Neural cell (in vitro differentiated cells): ENCODE data around the gene FHOD1. TPM values are rescaled to one million over a fixed set of nuclear protein-coding genes. Genes with fewer than 3 reads are reported as not detected.

Source experiments
- H2AFZ ChIP-seq: fragments of 200-600, 300-800 bp; sonication (generic), shearing (Covaris generic); 2 replicates; pipeline ENCODE4 v1.6.0; 2014; ENCODE audit warnings: low read depth, mild to moderate bottlenecking, antibody characterized with exemption, low read length, moderate library complexity
- H3F3A ChIP-seq: fragments of 200-600 bp; shearing (Covaris generic); 2 replicates; pipeline ENCODE4 v1.6.1; 2016; ENCODE audit warnings: mild to moderate bottlenecking, moderate library complexity, mixed read lengths, antibody characterized with exemption, low read length; ENCODE audit not compliant: insufficient read depth, poor library complexity, severe bottlenecking
- H3K27ac ChIP-seq: fragments of 200-600, 300-800 bp; sonication (generic), shearing (Covaris generic); 2 replicates; pipeline ENCODE4 v1.5.1; 2014; ENCODE audit warnings: mild to moderate bottlenecking, low read length, moderate library complexity
- H3K27me3 ChIP-seq: fragments of 300-800, 200-600 bp; sonication (generic), shearing (Covaris generic); 2 replicates; pipeline ENCODE4 v1.6.0; 2014; ENCODE audit warnings: mild to moderate bottlenecking, low read depth, low read length, moderate library complexity; ENCODE audit not compliant: insufficient read depth
- H3K36me3 ChIP-seq: fragments of 300-800, 200-600 bp; sonication (generic), shearing (Covaris generic); 2 replicates; pipeline ENCODE4 v1.5.1; 2014; ENCODE audit warnings: mild to moderate bottlenecking, antibody characterized with exemption, low read length, moderate library complexity; ENCODE audit not compliant: insufficient read depth
- H3K4me2 ChIP-seq: fragments of 300-800, 200-600 bp; sonication (generic), shearing (Covaris generic); 2 replicates; pipeline ENCODE4 v1.6.0; 2014; ENCODE audit warnings: mild to moderate bottlenecking, low read length
- H3K4me3 ChIP-seq: fragments of 300-800, 200-600 bp; sonication (generic), shearing (Covaris generic); 2 replicates; pipeline ENCODE4 v1.5.1; 2014; ENCODE audit warnings: mild to moderate bottlenecking, low read length, moderate library complexity
- H3K79me2 ChIP-seq: fragments of 200-600 bp; shearing (Covaris generic); replicated peaks from 2 replicates; pipeline ENCODE4 v1.6.0; 2014; ENCODE audit warnings: mild to moderate bottlenecking, low read length, moderate library complexity; ENCODE audit not compliant: insufficient read depth
- H3K9ac ChIP-seq: fragments of 300-800, 200-600 bp; sonication (generic), shearing (Covaris generic); 2 replicates; pipeline ENCODE4 v1.6.1; 2016; ENCODE audit warnings: mild to moderate bottlenecking, low read length, mixed read lengths
- H3K9me2 ChIP-seq: fragments of 200-600 bp; shearing (Covaris generic); 2 replicates; pipeline ENCODE4 v1.6.1; 2016; ENCODE audit warnings: mild to moderate bottlenecking, low read length, mixed read lengths; ENCODE audit not compliant: insufficient read depth
- H3K9me3 ChIP-seq: fragments of 200-600, 300-800 bp; sonication (generic), shearing (Covaris generic); 2 replicates; pipeline ENCODE4 v1.6.1; 2016; ENCODE audit warnings: mild to moderate bottlenecking, mixed run types, low read length, moderate library complexity, mixed read lengths
- H4K20me1 ChIP-seq: fragments of 200-600 bp; shearing (Covaris generic); 2 replicates; pipeline ENCODE4 v1.6.1; 2016; ENCODE audit warnings: mild to moderate bottlenecking, mixed run types; ENCODE audit not compliant: insufficient read depth
- EP300 ChIP-seq: fragments of 450-650 bp; conservative IDR thresholded peaks from 2 replicates; pipeline ENCODE4 v1.6.1; 2014; ENCODE audit warnings: antibody characterized with exemption, mild to moderate bottlenecking, moderate library complexity; ENCODE audit not compliant: poor library complexity, severe bottlenecking
- EZH2 ChIP-seq: fragments of 200-600, 300-800 bp; shearing (Covaris generic), sonication (generic); IDR thresholded peaks from 2 replicates; pipeline ENCODE4 v1.6.1; 2014; ENCODE audit warnings: antibody characterized with exemption, low read length, borderline replicate concordance, mild to moderate bottlenecking; ENCODE audit not compliant: insufficient read depth, poor library complexity, severe bottlenecking
- MXI1 ChIP-seq: fragments of 450-650 bp; conservative IDR thresholded peaks from 2 replicates; pipeline ENCODE4 v1.6.1; 2014; ENCODE audit warnings: antibody characterized with exemption, mild to moderate bottlenecking; ENCODE audit not compliant: poor library complexity, severe bottlenecking
- POLR2AphosphoS5 ChIP-seq: IDR thresholded peaks from 2 replicates; pipeline ENCODE4 v1.6.1; 2012
- RAD21 ChIP-seq: fragments of 450-650 bp; conservative IDR thresholded peaks from 2 replicates; pipeline ENCODE4 v1.6.1; 2014; ENCODE audit warnings: antibody characterized with exemption, mild to moderate bottlenecking, moderate library complexity
- SMC3 ChIP-seq: fragments of 450-650 bp; conservative IDR thresholded peaks from 2 replicates; pipeline ENCODE4 v1.6.1; 2014; ENCODE audit warnings: antibody characterized with exemption, mild to moderate bottlenecking, moderate library complexity; ENCODE audit not compliant: poor library complexity
- TAF1 ChIP-seq: IDR thresholded peaks from 2 replicates; pipeline ENCODE4 v1.6.1; 2012; ENCODE audit warnings: low read depth
- polyA plus RNA-seq: library from polyadenylated mRNA; depleted of rRNA; stranded (reverse); fragments of >200 nt; gene quantifications from 2 replicates; pipeline ENCODE4 v1.2.3, GENCODE V29; 2014
- TF ChIP-seq, protein P1 (sequence below): fragments of 450-650 bp; IDR thresholded peaks from 2 replicates; pipeline ENCODE4 v1.5.1; 2014; ENCODE audit warnings: antibody characterized with exemption, mild to moderate bottlenecking, moderate library complexity; ENCODE audit not compliant: poor library complexity, severe bottlenecking
- TF ChIP-seq, protein P2 (sequence below): IDR thresholded peaks from 2 replicates; pipeline ENCODE4 v1.6.1; 2012; ENCODE audit warnings: borderline replicate concordance

Gene FHOD1
- polyA plus RNA-seq, 1 donor from 2014 or later = 6.3 TPM

DNA sequence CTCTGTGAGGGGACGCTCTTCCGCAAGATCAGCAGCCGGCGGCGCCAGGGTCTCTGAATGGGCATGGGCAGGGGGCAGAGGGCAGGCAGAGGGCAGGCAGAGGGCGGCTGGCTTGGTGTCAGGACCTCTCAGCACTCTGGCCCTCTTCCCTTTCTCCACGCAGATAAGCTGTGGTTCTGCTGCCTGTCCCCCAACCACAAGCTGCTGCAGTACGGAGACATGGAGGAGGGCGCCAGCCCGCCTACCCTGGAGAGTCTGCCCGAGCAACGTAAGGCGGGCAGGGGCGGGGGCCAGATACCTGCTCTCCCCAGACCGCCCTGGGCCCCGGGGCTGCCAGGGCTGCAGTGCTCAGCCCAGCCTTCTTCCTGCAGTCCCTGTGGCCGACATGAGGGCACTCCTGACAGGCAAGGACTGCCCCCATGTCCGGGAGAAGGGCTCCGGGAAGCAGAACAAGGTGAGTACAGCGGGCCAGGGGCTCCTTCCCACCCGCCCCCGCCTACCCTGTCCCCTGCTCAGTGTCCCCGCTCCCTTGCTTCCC is 44.3 kb downstream of the FHOD1 start:
- no peak overlapping the region for H2AFZ ChIP-seq
- no peaks in the 10 kb centered on the region for H3K36me3 ChIP-seq
- H4K20me1 ChIP-seq = no peaks in the 10 kb centered on the region
- H3K4me2 ChIP-seq = no peak overlapping the region
- no peak overlapping the region for H3K4me3 ChIP-seq
- H3K79me2 ChIP-seq = no peaks in the 10 kb centered on the region
- H3K27me3 ChIP-seq = no peaks in the 10 kb centered on the region
- no peaks in the 10 kb centered on the region for H3F3A ChIP-seq
- H3K9ac ChIP-seq = no peak overlapping the region
- H3K9me3 ChIP-seq = no peaks in the 10 kb centered on the region
- H3K9me2 ChIP-seq = no peaks in the 10 kb centered on the region
- no peak overlapping the region for H3K27ac ChIP-seq
- TF ChIP-seq POLR2AphosphoS5 (no peak), TAF1 (no peak)

DNA sequence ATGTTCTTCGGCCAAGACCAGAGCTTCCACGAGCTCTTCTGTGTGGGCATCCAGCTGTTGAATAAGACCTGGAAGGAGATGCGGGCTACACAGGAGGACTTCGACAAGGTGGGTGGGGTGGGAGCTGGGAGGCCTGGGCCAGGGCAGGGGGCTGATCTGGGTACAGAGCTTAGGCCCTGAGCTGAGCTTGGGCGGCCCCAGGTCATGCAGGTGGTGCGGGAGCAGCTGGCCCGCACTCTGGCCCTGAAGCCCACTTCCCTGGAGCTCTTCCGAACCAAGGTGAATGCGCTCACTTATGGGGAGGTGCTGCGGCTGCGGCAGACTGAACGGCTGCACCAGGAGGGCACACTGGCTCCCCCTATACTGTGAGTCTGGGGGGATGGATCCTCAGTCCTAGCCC is 44.9 kb downstream of the FHOD1 start:
- Histone ChIP-seq H3K9me2 (no peaks in the 10 kb centered on the region), H4K20me1 (no peaks in the 10 kb centered on the region), H3K9me3 (no peaks in the 10 kb centered on the region), H3K4me3 (no peak overlapping the region), H2AFZ (no peak overlapping the region), H3K27ac (no peak overlapping the region), H3K79me2 (no peaks in the 10 kb centered on the region), H3K9ac (no peak overlapping the region), H3K4me2 (no peak overlapping the region), H3K27me3 (no peaks in the 10 kb centered on the region), H3K36me3 (no peaks in the 10 kb centered on the region), H3F3A (no peaks in the 10 kb centered on the region)
- TF ChIP-seq RAD21 (no peak), POLR2AphosphoS5 (no peak), TAF1 (no peak), MXI1 (no peak), EP300 (no peak), EZH2 (no peak), SMC3 (no peak)
- TF ChIP-seq, protein P1, sequence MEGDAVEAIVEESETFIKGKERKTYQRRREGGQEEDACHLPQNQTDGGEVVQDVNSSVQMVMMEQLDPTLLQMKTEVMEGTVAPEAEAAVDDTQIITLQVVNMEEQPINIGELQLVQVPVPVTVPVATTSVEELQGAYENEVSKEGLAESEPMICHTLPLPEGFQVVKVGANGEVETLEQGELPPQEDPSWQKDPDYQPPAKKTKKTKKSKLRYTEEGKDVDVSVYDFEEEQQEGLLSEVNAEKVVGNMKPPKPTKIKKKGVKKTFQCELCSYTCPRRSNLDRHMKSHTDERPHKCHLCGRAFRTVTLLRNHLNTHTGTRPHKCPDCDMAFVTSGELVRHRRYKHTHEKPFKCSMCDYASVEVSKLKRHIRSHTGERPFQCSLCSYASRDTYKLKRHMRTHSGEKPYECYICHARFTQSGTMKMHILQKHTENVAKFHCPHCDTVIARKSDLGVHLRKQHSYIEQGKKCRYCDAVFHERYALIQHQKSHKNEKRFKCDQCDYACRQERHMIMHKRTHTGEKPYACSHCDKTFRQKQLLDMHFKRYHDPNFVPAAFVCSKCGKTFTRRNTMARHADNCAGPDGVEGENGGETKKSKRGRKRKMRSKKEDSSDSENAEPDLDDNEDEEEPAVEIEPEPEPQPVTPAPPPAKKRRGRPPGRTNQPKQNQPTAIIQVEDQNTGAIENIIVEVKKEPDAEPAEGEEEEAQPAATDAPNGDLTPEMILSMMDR = no peak
- TF ChIP-seq, protein P2, sequence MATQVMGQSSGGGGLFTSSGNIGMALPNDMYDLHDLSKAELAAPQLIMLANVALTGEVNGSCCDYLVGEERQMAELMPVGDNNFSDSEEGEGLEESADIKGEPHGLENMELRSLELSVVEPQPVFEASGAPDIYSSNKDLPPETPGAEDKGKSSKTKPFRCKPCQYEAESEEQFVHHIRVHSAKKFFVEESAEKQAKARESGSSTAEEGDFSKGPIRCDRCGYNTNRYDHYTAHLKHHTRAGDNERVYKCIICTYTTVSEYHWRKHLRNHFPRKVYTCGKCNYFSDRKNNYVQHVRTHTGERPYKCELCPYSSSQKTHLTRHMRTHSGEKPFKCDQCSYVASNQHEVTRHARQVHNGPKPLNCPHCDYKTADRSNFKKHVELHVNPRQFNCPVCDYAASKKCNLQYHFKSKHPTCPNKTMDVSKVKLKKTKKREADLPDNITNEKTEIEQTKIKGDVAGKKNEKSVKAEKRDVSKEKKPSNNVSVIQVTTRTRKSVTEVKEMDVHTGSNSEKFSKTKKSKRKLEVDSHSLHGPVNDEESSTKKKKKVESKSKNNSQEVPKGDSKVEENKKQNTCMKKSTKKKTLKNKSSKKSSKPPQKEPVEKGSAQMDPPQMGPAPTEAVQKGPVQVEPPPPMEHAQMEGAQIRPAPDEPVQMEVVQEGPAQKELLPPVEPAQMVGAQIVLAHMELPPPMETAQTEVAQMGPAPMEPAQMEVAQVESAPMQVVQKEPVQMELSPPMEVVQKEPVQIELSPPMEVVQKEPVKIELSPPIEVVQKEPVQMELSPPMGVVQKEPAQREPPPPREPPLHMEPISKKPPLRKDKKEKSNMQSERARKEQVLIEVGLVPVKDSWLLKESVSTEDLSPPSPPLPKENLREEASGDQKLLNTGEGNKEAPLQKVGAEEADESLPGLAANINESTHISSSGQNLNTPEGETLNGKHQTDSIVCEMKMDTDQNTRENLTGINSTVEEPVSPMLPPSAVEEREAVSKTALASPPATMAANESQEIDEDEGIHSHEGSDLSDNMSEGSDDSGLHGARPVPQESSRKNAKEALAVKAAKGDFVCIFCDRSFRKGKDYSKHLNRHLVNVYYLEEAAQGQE = no peak
